GM18868 (cell line): ENCODE results near the gene DPPA5.

Experiments used
- ATAC-seq: cut with Tn5 transposase; IDR thresholded peaks from one replicate; pipeline ENCODE4 v1.9.1; 2021; ENCODE audit warnings: mild to moderate bottlenecking, moderate library complexity; ENCODE audit not compliant: unreplicated experiment

DPPA5 gene

DNA sequence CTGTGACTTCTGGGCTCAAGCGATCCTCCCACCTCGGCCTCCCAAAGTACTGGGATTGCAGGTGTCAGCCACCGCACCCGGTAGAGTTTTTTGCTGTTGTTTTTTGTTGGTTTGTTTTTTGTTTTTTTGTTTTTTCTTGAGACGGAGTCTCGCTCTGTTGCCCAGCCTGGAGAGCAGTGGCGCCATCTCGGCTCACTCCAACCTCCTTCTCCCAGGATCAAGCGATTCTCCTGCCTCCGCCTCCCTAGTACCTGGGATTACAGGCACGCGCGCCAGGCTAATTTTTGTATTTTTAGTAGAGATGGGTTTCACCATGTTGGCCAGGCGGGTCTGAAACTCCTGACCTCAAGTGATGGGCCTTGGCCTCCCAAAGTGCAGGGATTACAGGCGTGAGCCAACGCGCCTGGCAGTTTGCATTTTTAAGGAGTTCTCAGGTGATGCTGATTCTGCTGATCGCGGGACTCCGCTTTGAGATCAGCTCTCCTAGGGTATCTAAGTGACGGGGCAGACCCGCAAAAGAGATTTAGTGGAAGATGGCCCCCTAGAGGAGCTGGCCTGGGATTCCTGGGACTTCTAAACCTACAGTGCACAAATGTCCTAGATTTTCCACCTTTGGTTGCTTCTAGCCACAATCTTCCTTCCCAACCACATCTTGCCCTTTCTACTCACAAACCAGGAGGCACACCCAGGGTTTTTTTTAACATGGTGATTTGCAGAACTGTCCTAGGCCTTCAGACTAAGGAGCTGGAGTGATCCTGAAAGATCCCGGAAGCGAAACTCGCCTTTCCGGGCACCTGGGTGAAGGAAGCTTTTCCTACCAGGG is 45.2 kb downstream of the DPPA5 start:
- ATAC-seq, result peak; percentile 1

DNA sequence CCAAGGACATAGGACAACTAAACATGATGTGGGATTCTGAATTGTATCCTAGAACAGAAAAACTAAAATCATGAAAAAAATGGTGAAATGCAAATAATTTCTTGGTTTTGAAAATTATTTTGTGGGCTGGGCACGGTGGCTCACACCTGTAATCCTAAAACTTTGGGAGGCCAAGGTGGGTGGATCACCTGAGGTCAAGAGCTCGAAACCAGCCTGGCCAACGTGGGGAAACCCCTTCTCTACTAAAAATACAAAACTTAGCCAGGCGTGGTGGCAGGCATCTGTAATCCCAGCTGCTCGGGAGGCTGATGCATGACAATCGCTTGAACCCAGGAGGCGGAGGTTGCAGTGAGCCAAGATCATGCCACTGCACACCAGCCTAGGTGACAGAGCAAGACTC is 50.3 kb downstream of the DPPA5 start:
- peak; percentile 44 for ATAC-seq
